ENCODE data around the gene SF3B1. TPM values are rescaled to one million over a fixed set of nuclear protein-coding genes. Genes with fewer than 3 reads are reported as not detected.

SF3B1 gene
- total RNA-seq, 1 experiment from 2014 or later = 249 TPM

DNA sequence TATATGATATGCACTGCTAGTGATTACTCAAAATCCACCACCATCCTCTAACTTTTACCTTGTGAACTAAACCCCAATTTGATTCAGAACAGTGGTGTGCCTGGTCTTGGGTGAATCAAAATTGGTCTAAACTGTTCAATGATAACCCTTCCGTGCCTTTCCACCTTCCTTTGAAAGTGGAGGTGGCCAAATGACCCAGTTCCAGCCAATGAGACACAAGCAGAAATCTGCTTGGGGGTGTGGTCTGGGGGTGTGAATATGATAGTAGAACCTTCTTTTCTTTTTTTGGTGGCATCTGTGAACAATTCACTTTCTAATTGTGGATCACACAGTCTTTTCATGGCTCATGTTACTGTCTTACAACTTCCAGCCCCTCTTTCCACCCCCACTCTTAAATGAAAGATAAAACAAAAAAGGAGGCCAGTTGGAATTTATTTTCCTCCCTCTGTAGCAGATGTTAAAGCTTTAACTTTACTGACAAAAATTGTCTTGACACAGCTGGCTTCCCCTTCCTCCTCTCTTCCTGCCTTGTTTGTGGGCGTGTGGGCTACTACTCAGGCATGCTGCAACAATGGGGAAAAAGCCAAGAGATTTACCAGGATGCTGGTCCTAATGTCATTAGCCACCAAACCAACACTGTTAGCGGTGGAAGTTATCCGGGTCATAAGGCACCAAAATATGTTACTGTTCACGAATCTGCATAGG, 65.4 kb downstream of the SF3B1 start:
- H3K4me3 Mint-ChIP-seq (ENCODE audit: low read depth, unreplicated experiment) = peak overlapping the region; percentile 12
- peak; percentile 3 for DNase-seq
- TF ChIP-seq, protein P1, sequence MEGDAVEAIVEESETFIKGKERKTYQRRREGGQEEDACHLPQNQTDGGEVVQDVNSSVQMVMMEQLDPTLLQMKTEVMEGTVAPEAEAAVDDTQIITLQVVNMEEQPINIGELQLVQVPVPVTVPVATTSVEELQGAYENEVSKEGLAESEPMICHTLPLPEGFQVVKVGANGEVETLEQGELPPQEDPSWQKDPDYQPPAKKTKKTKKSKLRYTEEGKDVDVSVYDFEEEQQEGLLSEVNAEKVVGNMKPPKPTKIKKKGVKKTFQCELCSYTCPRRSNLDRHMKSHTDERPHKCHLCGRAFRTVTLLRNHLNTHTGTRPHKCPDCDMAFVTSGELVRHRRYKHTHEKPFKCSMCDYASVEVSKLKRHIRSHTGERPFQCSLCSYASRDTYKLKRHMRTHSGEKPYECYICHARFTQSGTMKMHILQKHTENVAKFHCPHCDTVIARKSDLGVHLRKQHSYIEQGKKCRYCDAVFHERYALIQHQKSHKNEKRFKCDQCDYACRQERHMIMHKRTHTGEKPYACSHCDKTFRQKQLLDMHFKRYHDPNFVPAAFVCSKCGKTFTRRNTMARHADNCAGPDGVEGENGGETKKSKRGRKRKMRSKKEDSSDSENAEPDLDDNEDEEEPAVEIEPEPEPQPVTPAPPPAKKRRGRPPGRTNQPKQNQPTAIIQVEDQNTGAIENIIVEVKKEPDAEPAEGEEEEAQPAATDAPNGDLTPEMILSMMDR (IDR thresholded peaks at IDR 0.05; ENCODE audit: unreplicated experiment) = no peak
- peaks cover 15% of the 10 kb centered on the region for H3K4me1 Mint-ChIP-seq (ENCODE audit: low read depth, unreplicated experiment)
- intact Hi-C loops (cut with micrococcal nuclease; ENCODE audit: unreplicated experiment) = no loop called here
- no TSS peak for BruUV-seq (replicated peaks)
- no peaks in the 10 kb centered on the region for H3K36me3 Mint-ChIP-seq (ENCODE audit: insufficient read depth, unreplicated experiment)
- H3K27ac Mint-ChIP-seq (ENCODE audit: unreplicated experiment) = peak overlapping the region; percentile 21
- CTCF ChIA-PET = interaction anchor here (0.6 to 1.2 kb wide), 3 partner anchors 11 to 151 kb away, joined by 3 to 8 read pairs (median 4); no protein-coding TSS in a partner anchor
- H3K9me3 Mint-ChIP-seq (ENCODE audit: low read depth, unreplicated experiment) = no peaks in the 10 kb centered on the region
- H3K27me3 Mint-ChIP-seq (ENCODE audit: unreplicated experiment) = no peaks in the 10 kb centered on the region

DNA sequence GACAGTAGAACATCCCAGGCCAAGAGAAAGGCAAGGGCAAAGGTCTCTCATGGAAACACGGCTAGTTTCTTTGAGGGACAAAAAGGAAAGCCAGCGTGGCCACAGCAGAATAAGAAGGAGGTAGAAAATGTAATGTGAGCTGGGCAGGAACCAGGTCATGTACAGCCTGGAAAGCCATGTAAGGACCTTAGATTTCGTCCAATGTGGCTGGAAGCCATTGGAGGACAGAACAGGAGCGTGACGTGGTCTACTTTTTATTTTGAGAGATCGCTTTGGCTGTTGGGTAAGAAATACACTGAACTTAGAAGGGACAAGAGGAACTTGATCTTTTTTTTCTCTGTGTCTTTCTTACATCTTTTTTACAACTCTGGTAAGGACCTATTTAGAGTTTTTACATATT, 66.4 kb downstream of the SF3B1 start:
- Mint-ChIP-seq H3K9me3 (ENCODE audit: low read depth, unreplicated experiment) (no peaks in the 10 kb centered on the region), H3K4me1 (ENCODE audit: low read depth, unreplicated experiment) (peaks cover 21% of the 10 kb centered on the region), H3K27ac (ENCODE audit: unreplicated experiment) (no peak overlapping the region), H3K27me3 (ENCODE audit: unreplicated experiment) (no peaks in the 10 kb centered on the region), H3K4me3 (ENCODE audit: low read depth, unreplicated experiment) (no peak overlapping the region), H3K36me3 (ENCODE audit: insufficient read depth, unreplicated experiment) (no peaks in the 10 kb centered on the region)
- CTCF ChIA-PET = interaction anchor here (0.6 kb wide), 1 partner anchor 150 kb away, joined by 8 read pairs; no protein-coding TSS in a partner anchor
- DNase-seq = no peak
- TF ChIP-seq, protein P1 (IDR thresholded peaks at IDR 0.05; ENCODE audit: unreplicated experiment) = no peak
- no TSS peak for BruUV-seq (replicated peaks)
- intact Hi-C loops (cut with micrococcal nuclease; ENCODE audit: unreplicated experiment) = no loop called here

DNA sequence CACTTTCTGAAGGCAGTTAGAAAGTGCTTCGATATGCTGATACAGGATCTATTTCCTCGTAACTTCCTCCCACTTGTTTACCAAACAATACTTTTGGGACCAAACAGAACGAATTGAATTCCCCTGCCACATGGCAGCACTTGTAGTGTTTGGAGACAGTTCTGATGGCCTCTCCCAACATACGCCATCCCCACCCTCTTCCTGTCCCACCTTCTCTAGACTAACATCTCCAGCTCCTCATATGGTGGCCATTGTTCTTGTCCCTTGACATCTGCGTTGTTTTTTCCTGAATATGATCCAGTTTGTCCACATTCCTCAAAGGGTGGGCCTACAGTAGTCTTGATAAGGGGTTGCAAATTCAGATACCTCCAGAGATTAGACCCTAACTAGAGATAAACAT, 70.8 kb downstream of the SF3B1 start:
- intact Hi-C loops (cut with micrococcal nuclease; ENCODE audit: unreplicated experiment) = no loop called here
- no peak overlapping the region for H3K4me3 Mint-ChIP-seq (ENCODE audit: low read depth, unreplicated experiment)
- TF ChIP-seq, protein P1 (IDR thresholded peaks at IDR 0.05; ENCODE audit: unreplicated experiment) = no peak
- no peaks in the 10 kb centered on the region for H3K27me3 Mint-ChIP-seq (ENCODE audit: unreplicated experiment)
- DNase-seq = no peak
- H3K9me3 Mint-ChIP-seq (ENCODE audit: low read depth, unreplicated experiment) = no peaks in the 10 kb centered on the region
- no peak overlapping the region for H3K27ac Mint-ChIP-seq (ENCODE audit: unreplicated experiment)
- H3K4me1 Mint-ChIP-seq (ENCODE audit: low read depth, unreplicated experiment) = peaks cover 9% of the 10 kb centered on the region
- BruUV-seq (replicated peaks) = no TSS peak
- no peaks in the 10 kb centered on the region for H3K36me3 Mint-ChIP-seq (ENCODE audit: insufficient read depth, unreplicated experiment)
- CTCF ChIA-PET = no interaction called here

DNA sequence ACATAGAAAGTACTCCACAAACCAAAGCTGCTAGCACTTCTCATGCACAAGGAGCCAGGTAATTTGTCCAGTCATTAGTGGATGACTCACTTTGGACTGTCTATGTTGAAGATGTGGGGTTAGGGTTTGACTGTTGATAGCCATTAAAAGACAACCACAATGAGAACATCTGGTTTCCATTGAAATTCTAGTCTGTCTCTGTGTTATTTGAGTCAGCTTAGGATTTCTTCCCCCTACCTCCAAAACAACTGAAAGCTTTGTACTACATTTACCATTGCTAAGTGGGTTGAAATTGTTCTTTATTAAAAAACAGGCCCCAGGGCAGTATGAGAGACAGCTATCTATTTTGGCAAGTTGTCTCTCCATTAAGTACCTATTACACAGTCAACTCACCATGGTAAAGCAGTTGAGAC, 74.1 kb downstream of the SF3B1 start:
- intact Hi-C loops (cut with micrococcal nuclease; ENCODE audit: unreplicated experiment) = no loop called here
- Mint-ChIP-seq H3K36me3 (ENCODE audit: insufficient read depth, unreplicated experiment) (no peaks in the 10 kb centered on the region), H3K4me1 (ENCODE audit: low read depth, unreplicated experiment) (peaks cover 9% of the 10 kb centered on the region), H3K9me3 (ENCODE audit: low read depth, unreplicated experiment) (no peaks in the 10 kb centered on the region), H3K27me3 (ENCODE audit: unreplicated experiment) (no peaks in the 10 kb centered on the region), H3K27ac (ENCODE audit: unreplicated experiment) (no peak overlapping the region), H3K4me3 (ENCODE audit: low read depth, unreplicated experiment) (no peak overlapping the region)
- DNase-seq = no peak
- TF ChIP-seq, protein P1 (IDR thresholded peaks at IDR 0.05; ENCODE audit: unreplicated experiment) = no peak
- no TSS peak for BruUV-seq (replicated peaks)
- CTCF ChIA-PET = no interaction called here
